Panc1 (cell line): ENCODE results near the gene PLAAT5. TPM values are rescaled to one million over a fixed set of nuclear protein-coding genes. Genes with fewer than 3 reads are reported as not detected.

Experiments
- ATAC-seq: fragments of 200-7000 bp; cut with Tn5 transposase; 2 replicates; pipeline ENCODE4 v1.9.1; 2020; ENCODE audit warnings: mild to moderate bottlenecking, moderate library complexity
- BruUV-seq: library from RNA; stranded (reverse); fragments of 400-500 nt; replicated peaks from 2 replicates; lab custom pipeline; 2021; lab: Mats Ljungman, UMichigan
- CTCF ChIA-PET: fragments of 300-600 bp; sonication (Branson Sonifier 250); formaldehyde crosslinking; loops from one replicate; lab custom pipeline; 2022; ENCODE audit warnings: antibody characterized with exemption; lab: Charles Lee
- POLR2A ChIA-PET: fragments of 300-600 bp; sonication (Branson Sonifier 250); formaldehyde crosslinking; loops from one replicate; lab custom pipeline; 2022; ENCODE audit warnings: antibody characterized with exemption; lab: Charles Lee
- DNase-seq: peaks from one replicate; pipeline ENCODE4 v3.0.0-alpha.2; 2010; ENCODE audit warnings: low read depth, low spot score
- H3K27ac ChIP-seq: 2 replicates; pipeline ENCODE4 v1.5.1; 2011; ENCODE audit warnings: mild to moderate bottlenecking, low read length, inconsistent platforms
- H3K27me3 ChIP-seq: fragments of 200-500 bp; sonication (Bioruptor generic); 2 replicates; pipeline ENCODE4 v1.6.0; 2014; ENCODE audit warnings: low read length, inconsistent platforms; ENCODE audit not compliant: control insufficient read depth, insufficient read depth
- H3K36me3 ChIP-seq: fragments of 200-500 bp; sonication (Bioruptor generic); 2 replicates; pipeline ENCODE4 v1.5.1; 2014; ENCODE audit warnings: inconsistent platforms, mild to moderate bottlenecking, low read length, moderate library complexity; ENCODE audit not compliant: control insufficient read depth, insufficient read depth
- H3K4me1 ChIP-seq: 2 replicates; pipeline ENCODE4 v1.5.1; 2011; ENCODE audit warnings: inconsistent platforms, mild to moderate bottlenecking, low read length, moderate library complexity; ENCODE audit not compliant: control insufficient read depth, insufficient read depth
- H3K4me3 ChIP-seq, 2 experiments: 2 replicates each; pipeline ENCODE4 v1.5.1; 2011 to 2012; ENCODE audit warnings: low read depth in 2 of 2, low read length in 2 of 2, mild to moderate bottlenecking in 2 of 2, inconsistent platforms in 1 of 2, moderate library complexity in 1 of 2
- H3K9me3 ChIP-seq: fragments of 200-500 bp; sonication (Bioruptor generic); 2 replicates; pipeline ENCODE4 v1.5.1; 2014; ENCODE audit warnings: low read depth, mild to moderate bottlenecking, inconsistent platforms, low read length, moderate library complexity; ENCODE audit not compliant: control insufficient read depth, insufficient read depth
- POLR2AphosphoS5 ChIP-seq: IDR thresholded peaks from 2 replicates; pipeline ENCODE4 v1.6.1; 2012; ENCODE audit warnings: mild to moderate bottlenecking, low read depth, low read length, moderate library complexity
- SIN3A ChIP-seq: IDR thresholded peaks from 2 replicates; pipeline ENCODE4 v1.6.1; 2012; ENCODE audit warnings: low read depth, mild to moderate bottlenecking, low read length, moderate library complexity, borderline replicate concordance; ENCODE audit not compliant: insufficient read depth
- TCF7L2 ChIP-seq: IDR thresholded peaks from 2 replicates; pipeline ENCODE4 v1.6.1; 2011; ENCODE audit warnings: mild to moderate bottlenecking, low read depth, low read length, inconsistent platforms
- in situ Hi-C: cut with HindIII; loops from 2 replicates; pipeline ENCODE4 v1.10.0; 2016; ENCODE audit warnings: low sequenced_read_pairs, low pct_unique_long_range_greater_than_20kb
- intact Hi-C: fragments of 100-400 bp; cut with micrococcal nuclease; formaldehyde crosslinking; loops from one replicate; pipeline ENCODE4 v1.10.0; 2022; ENCODE audit not compliant: unreplicated experiment
- total RNA-seq: library from RNA; stranded (reverse); gene quantifications from one replicate; pipeline ENCODE4 v1.2.1, GENCODE V29; 2021; ENCODE audit not compliant: unreplicated experiment
- TF ChIP-seq, protein P1 (sequence below): fragments of 450-650 bp; IDR thresholded peaks from 2 replicates; pipeline ENCODE4 v1.5.1; 2017; ENCODE audit warnings: mild to moderate bottlenecking
- TF ChIP-seq, protein P2 (sequence below), 2 experiments: IDR thresholded peaks; 2 replicates each; pipeline ENCODE4 v1.6.1; 2011 to 2012; ENCODE audit warnings: low read depth in 2 of 2, control low read depth in 1 of 2, low read length in 1 of 2, mild to moderate bottlenecking in 1 of 2, moderate library complexity in 1 of 2; ENCODE audit not compliant: insufficient read depth in 1 of 2

Gene PLAAT5
- total RNA-seq, 1 experiment from 2014 or later: not detected

DNA sequence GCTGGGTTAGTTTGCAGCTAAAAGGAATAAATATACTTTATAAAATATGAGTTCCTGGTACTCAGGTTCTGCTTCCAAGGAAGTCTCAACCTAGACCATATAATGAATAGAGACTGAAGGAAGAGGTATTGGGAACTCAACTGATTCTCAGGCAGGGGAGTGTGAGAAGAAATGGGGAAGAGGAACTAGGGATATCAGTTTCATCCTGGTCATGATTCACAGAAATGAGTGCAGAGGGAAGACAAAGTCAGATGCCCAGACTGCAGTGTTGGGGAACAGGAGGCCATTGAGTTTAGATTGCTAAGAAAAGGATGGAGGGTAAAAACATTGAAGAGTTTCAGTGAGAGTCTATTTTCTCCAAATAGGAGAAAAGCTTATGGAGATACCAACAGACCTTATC, 28.8 kb downstream of the PLAAT5 start:
- Histone ChIP-seq H3K4me1 (no peaks in the 10 kb centered on the region), H3K4me3 (no peak overlapping the region), H3K36me3 (no peaks in the 10 kb centered on the region), H3K27ac (no peak overlapping the region), H3K9me3 (no peaks in the 10 kb centered on the region), H3K27me3 (peaks cover 2% of the 10 kb centered on the region; the same call in 1 of the 2 replicates)
- intact Hi-C loops: no loop called here
- ChIA-PET CTCF (no interaction called here), POLR2A (no interaction called here)
- in situ Hi-C loops: no loop called here
- DNase-seq (no peak), ATAC-seq (no peak)
- no peak for TF ChIP-seq POLR2AphosphoS5
- no peak for TF ChIP-seq TCF7L2
- TF ChIP-seq, protein P1, sequence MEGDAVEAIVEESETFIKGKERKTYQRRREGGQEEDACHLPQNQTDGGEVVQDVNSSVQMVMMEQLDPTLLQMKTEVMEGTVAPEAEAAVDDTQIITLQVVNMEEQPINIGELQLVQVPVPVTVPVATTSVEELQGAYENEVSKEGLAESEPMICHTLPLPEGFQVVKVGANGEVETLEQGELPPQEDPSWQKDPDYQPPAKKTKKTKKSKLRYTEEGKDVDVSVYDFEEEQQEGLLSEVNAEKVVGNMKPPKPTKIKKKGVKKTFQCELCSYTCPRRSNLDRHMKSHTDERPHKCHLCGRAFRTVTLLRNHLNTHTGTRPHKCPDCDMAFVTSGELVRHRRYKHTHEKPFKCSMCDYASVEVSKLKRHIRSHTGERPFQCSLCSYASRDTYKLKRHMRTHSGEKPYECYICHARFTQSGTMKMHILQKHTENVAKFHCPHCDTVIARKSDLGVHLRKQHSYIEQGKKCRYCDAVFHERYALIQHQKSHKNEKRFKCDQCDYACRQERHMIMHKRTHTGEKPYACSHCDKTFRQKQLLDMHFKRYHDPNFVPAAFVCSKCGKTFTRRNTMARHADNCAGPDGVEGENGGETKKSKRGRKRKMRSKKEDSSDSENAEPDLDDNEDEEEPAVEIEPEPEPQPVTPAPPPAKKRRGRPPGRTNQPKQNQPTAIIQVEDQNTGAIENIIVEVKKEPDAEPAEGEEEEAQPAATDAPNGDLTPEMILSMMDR: no peak
- TF ChIP-seq, protein P2, sequence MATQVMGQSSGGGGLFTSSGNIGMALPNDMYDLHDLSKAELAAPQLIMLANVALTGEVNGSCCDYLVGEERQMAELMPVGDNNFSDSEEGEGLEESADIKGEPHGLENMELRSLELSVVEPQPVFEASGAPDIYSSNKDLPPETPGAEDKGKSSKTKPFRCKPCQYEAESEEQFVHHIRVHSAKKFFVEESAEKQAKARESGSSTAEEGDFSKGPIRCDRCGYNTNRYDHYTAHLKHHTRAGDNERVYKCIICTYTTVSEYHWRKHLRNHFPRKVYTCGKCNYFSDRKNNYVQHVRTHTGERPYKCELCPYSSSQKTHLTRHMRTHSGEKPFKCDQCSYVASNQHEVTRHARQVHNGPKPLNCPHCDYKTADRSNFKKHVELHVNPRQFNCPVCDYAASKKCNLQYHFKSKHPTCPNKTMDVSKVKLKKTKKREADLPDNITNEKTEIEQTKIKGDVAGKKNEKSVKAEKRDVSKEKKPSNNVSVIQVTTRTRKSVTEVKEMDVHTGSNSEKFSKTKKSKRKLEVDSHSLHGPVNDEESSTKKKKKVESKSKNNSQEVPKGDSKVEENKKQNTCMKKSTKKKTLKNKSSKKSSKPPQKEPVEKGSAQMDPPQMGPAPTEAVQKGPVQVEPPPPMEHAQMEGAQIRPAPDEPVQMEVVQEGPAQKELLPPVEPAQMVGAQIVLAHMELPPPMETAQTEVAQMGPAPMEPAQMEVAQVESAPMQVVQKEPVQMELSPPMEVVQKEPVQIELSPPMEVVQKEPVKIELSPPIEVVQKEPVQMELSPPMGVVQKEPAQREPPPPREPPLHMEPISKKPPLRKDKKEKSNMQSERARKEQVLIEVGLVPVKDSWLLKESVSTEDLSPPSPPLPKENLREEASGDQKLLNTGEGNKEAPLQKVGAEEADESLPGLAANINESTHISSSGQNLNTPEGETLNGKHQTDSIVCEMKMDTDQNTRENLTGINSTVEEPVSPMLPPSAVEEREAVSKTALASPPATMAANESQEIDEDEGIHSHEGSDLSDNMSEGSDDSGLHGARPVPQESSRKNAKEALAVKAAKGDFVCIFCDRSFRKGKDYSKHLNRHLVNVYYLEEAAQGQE (IDR thresholded peaks at IDR 0.05; ENCODE audit: insufficient read depth in 1 of 2, low read depth in 2 of 2, low read length in 1 of 2): no peak
- TF ChIP-seq SIN3A: no peak
- BruUV-seq: no TSS peak

DNA sequence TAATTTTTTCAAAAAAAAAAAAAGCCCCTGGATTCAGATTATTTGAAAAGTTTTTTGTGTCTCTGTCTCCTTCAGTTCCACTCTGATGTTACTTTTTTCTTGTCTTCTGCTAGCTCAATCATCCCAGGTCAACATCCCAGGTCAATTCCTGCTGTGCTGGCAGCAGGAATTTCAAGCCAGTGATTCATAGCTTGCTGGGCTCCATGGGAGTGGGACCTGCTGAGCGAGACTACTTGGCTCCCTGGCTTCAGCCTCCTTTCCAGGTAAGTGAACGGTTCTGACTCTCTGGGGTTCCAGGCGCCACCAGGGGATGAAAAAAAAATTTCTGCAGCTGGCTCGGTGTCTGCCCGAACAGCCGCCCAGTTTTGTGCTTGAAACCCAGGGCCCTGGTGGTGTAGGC, 31.4 kb downstream of the PLAAT5 start:
- H3K9me3 ChIP-seq: no peaks in the 10 kb centered on the region
- TF ChIP-seq, protein P1: no peak
- TF ChIP-seq SIN3A (no peak), POLR2AphosphoS5 (no peak), TCF7L2 (no peak)
- TF ChIP-seq, protein P2 (IDR thresholded peaks at IDR 0.05; ENCODE audit: insufficient read depth in 1 of 2, low read depth in 2 of 2, low read length in 1 of 2): no peak
- peaks cover 2% of the 10 kb centered on the region; the same call in 1 of the 2 replicates for H3K27me3 ChIP-seq
- no TSS peak for BruUV-seq
- no peak overlapping the region for H3K27ac ChIP-seq
- DNase-seq (no peak), ATAC-seq (no peak)
- intact Hi-C loops: no loop called here
- in situ Hi-C loops: no loop called here
- CTCF ChIA-PET: no interaction called here
- H3K36me3 ChIP-seq: no peaks in the 10 kb centered on the region
- POLR2A ChIA-PET: interaction anchor here (0.5 kb wide), 1 partner anchor 170 kb away, joined by 5 read pairs; no protein-coding TSS in a partner anchor
- H3K4me1 ChIP-seq: no peaks in the 10 kb centered on the region
- no peak overlapping the region for H3K4me3 ChIP-seq
